SU-DHL-6 (cell line): ENCODE data around the gene HOXD3.

ENCODE experiments used
- CTCF ChIP-seq: fragments of 200-600 bp; sonication (generic); IDR thresholded peaks from one replicate; pipeline ENCODE4 v1.5.1; 2017; ENCODE audit warnings: antibody characterized with exemption, mild to moderate bottlenecking, low read length, moderate library complexity; ENCODE audit not compliant: insufficient read depth, poor library complexity, severe bottlenecking
- EZH2phosphoT487 ChIP-seq: fragments of 200-600 bp; sonication (generic), shearing (Covaris generic); conservative IDR thresholded peaks from 2 replicates; pipeline ENCODE4 v1.6.1; 2018; ENCODE audit warnings: mild to moderate bottlenecking, antibody characterized with exemption, low read length, moderate library complexity, mixed read lengths

GRCh38 chr2:176164201-176164600 is 7.1 kb downstream of the HOXD3 start:
- TF ChIP-seq CTCF (no peak), EZH2phosphoT487 (no peak)
